Adrenal gland (tissue), 12 donors: ENCODE measurements around the gene PLSCR2. TPM values are rescaled to one million over a fixed set of nuclear protein-coding genes. Genes with fewer than 3 reads are reported as not detected.

ENCODE experiments used
- DNase-seq, 7 donors: peaks; one replicate each; pipeline ENCODE4 v3.0.0-alpha.2; 2019 to 2020
- H3K27ac ChIP-seq, 5 donors: fragments of 200-600 bp; sonication (generic) in 4 of 5; 1 replicate in 3 of 5; 2 replicates in 2 of 5; pipeline versions ENCODE4 v1.5.1 to v1.8.0; 2016 to 2020; ENCODE audit warnings: mild to moderate bottlenecking in 1 of 5
- H3K27me3 ChIP-seq: fragments of 200-600 bp; 2 replicates; pipeline ENCODE4 v1.8.0; 2021
- H3K36me3 ChIP-seq, 2 donors: fragments of 200-600 bp; replicated peaks in 1 of 2; 1 replicate in 1 of 2; 2 replicates in 1 of 2; pipeline versions ENCODE4 v1.5.1 to v1.8.0; 2018 to 2022
- H3K4me1 ChIP-seq, 2 donors: fragments of 200-600 bp; replicated peaks in 1 of 2; 1 replicate in 1 of 2; 2 replicates in 1 of 2; pipeline versions ENCODE4 v1.5.1 to v1.8.0; 2018 to 2021
- H3K4me3 ChIP-seq, 4 donors: fragments of 200-600 bp; sonication (generic) in 3 of 4; one replicate each; pipeline ENCODE4 v1.5.1; 2016 to 2018
- H3K9me3 ChIP-seq, 3 donors: fragments of 200-600 bp; sonication (generic) in 1 of 3; replicated peaks in 1 of 3; 1 replicate in 2 of 3; 2 replicates in 1 of 3; pipeline versions ENCODE4 v1.5.1 to v1.8.0; 2016 to 2021
- POLR2A ChIP-seq, 2 donors: fragments of 450-650 bp; IDR thresholded peaks; one replicate each; pipeline ENCODE4 v1.6.1; 2017; ENCODE audit warnings: antibody characterized with exemption in 2 of 2, mild to moderate bottlenecking in 2 of 2, moderate library complexity in 1 of 2
- WGBS, 4 donors: extraction: QIAGEN DNeasy Blood & Tissue Kit in 2 of 4; methylation state at CpG; one replicate each; pipeline versions ENCODE4 v1.1.5 to v1.1.7; 2013 to 2017; 5-methylcytosine and 5-hydroxymethylcytosine counted together
- intact Hi-C, 2 donors: fragments of 100-400 bp; cut with DNase I; formaldehyde crosslinking; loops; one replicate each; pipeline versions ENCODE4 v1.14.1 to v1.15.0; 2022 to 2023
- polyA plus RNA-seq, 3 donors: library from polyadenylated mRNA; stranded (reverse); fragments of 200-250 nt in 2 of 3; fragments of 350-450 nt in 1 of 3; fragmentation: Illumina TruSeq in 1 of 3; extraction: RNeasy Lipid Tissue Mini Kit (QIAGEN cat#74804) in 1 of 3; gene quantifications; one replicate each; pipeline ENCODE4 v1.2.3, GENCODE V29; 2013 to 2014
- total RNA-seq, 9 donors: library from RNA; depleted of rRNA in 4 of 9; stranded (reverse); fragments of >200 nt in 4 of 9; fragments of 120-200 nt in 1 of 9; fragmentation: NEBNext Ultra II Directional in 1 of 9; extraction: Animal tissue kit (Norgen Biotek cat#: 25700) in 1 of 9; gene quantifications; one replicate each; pipeline versions ENCODE4 v1.1.0 to v1.2.4, GENCODE V29; 2013 to 2023
- TF ChIP-seq, protein P1 (sequence below), 6 experiments: fragments of 450-650 bp in 4 of 6; fragments of 200-600 bp in 2 of 6; sonication (generic) in 1 of 6; IDR thresholded peaks; 1 replicate in 5 of 6; 2 replicates in 1 of 6; pipeline versions ENCODE4 v1.5.1 to v1.8.0; 2016 to 2021; ENCODE audit warnings: antibody characterized with exemption in 6 of 6, mild to moderate bottlenecking in 2 of 6, moderate library complexity in 1 of 6
- donor health status: healthy with polysubstance abuse.
- donor health status: Bipolar disorder and iron deficiency.
- donor health status: DM: yes; HTN: yes; CAD: no.
- donor health status: DM: no; HTN: no; CAD: no.
- donor health status: DM: no; HTN: no; CAD: no.
- donor health status: DM: yes; HTN: yes; CAD: no.

PLSCR2 gene
- total and polyA plus RNA-seq, 12 donors, result 0.11 to 0.41 TPM; not detected in 10

DNA sequence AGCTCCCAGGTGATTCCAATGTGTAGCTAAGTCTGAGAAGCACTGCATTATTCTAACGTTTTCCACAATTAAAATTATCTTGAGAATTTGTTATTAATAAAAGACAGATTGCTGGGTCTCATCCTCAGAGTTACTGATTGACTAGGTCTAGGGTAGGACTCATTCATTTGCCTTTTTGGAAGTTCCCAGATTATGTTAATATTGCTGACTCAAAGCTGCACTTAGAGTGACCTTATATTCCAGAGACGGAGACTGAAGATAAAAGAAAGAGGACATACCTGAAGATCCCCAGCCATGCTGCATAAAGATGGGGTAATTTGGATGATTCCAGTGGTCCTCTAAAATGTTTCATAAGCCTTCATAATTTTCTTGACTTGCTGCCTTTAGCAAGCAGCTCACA is 81.8 kb downstream of the PLSCR2 start:
- TF ChIP-seq, protein P1, sequence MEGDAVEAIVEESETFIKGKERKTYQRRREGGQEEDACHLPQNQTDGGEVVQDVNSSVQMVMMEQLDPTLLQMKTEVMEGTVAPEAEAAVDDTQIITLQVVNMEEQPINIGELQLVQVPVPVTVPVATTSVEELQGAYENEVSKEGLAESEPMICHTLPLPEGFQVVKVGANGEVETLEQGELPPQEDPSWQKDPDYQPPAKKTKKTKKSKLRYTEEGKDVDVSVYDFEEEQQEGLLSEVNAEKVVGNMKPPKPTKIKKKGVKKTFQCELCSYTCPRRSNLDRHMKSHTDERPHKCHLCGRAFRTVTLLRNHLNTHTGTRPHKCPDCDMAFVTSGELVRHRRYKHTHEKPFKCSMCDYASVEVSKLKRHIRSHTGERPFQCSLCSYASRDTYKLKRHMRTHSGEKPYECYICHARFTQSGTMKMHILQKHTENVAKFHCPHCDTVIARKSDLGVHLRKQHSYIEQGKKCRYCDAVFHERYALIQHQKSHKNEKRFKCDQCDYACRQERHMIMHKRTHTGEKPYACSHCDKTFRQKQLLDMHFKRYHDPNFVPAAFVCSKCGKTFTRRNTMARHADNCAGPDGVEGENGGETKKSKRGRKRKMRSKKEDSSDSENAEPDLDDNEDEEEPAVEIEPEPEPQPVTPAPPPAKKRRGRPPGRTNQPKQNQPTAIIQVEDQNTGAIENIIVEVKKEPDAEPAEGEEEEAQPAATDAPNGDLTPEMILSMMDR (IDR thresholded peaks at IDR 0.05), result no peak
- no peak for TF ChIP-seq POLR2A (IDR thresholded peaks at IDR 0.05)
- intact Hi-C loops, result no loop called here
- 51 to 60% (median 53%) methylated on average over 2 of the region's 2 CpGs for WGBS, 4 donors
- no peaks in the 10 kb centered on the region for H3K4me1 ChIP-seq
- H3K9me3 ChIP-seq, result no peaks in the 10 kb centered on the region
- no peak overlapping the region for H3K4me3 ChIP-seq
- H3K36me3 ChIP-seq, result no peaks in the 10 kb centered on the region
- no peak for DNase-seq
- no peak overlapping the region for H3K27ac ChIP-seq
- no peaks in the 10 kb centered on the region for H3K27me3 ChIP-seq

DNA sequence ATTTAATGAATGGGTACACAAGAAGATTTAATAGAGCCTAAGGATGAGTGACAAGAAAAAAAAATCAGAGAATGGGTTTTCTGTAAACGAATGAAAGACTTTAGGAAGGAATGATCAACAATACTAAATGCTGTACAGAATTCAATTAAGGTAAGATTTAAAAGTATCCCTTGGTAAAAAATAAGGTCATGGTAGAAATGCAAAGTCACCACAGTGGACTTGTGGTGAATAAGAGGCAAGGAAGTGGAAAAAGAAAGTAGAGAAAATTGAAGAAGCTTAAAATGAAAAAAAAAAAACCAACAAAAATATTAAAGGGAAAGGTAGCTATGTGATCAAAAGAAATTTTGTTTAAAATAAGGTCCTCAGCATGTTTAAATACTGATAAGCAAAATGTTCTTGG is 82.4 kb downstream of the PLSCR2 start:
- 57 to 79% (median 66%) methylated on average over 1 of the region's 1 CpG for WGBS, 4 donors
- H3K4me1 ChIP-seq, result no peaks in the 10 kb centered on the region
- no peak overlapping the region for H3K4me3 ChIP-seq
- H3K27ac ChIP-seq, result no peak overlapping the region
- TF ChIP-seq POLR2A (IDR thresholded peaks at IDR 0.05), result no peak
- TF ChIP-seq, protein P1 (IDR thresholded peaks at IDR 0.05), result no peak
- no peaks in the 10 kb centered on the region for H3K27me3 ChIP-seq
- no peaks in the 10 kb centered on the region for H3K36me3 ChIP-seq
- no peak for DNase-seq
- H3K9me3 ChIP-seq, result no peaks in the 10 kb centered on the region
- intact Hi-C loops, result no loop called here

DNA sequence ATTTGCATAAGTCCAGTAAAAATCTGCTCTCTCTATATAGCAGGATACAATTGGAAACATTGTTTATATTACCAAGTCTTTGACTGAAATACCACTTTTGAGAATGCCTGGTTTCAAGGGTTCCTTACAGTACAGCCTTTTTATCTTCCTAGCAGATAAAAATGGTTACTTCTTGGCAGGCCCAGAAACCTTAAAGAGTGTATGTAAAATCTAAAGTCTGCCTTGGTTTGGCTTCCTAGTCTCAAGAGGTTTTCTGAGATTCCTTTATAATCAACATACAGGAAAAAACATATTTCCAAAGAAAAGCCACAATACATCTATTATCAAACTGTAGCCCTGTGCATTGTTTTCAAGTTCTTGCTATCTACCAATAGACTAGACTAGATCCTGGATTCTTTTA is 84.6 kb downstream of the PLSCR2 start:
- TF ChIP-seq, protein P1 (IDR thresholded peaks at IDR 0.05), result no peak
- no peak for TF ChIP-seq POLR2A (IDR thresholded peaks at IDR 0.05)
- H3K4me1 ChIP-seq, result no peaks in the 10 kb centered on the region
- no peaks in the 10 kb centered on the region for H3K36me3 ChIP-seq
- intact Hi-C loops, result no loop called here
- H3K4me3 ChIP-seq, result no peak overlapping the region
- no peaks in the 10 kb centered on the region for H3K27me3 ChIP-seq
- H3K27ac ChIP-seq, result no peak overlapping the region
- no peak for DNase-seq
- H3K9me3 ChIP-seq, result no peaks in the 10 kb centered on the region

Other genes with a start within 250 kb of the PLSCR2 start
- gene PLSCR4, start 218.5 kb downstream of the PLSCR2 start, total RNA-seq, result 100 to 1,000 TPM in 3 of 9 donors, 10 to 100 TPM in 6; 17.2 to 155 (median 72.2) TPM
- 10 to 100 TPM; 21.8 to 51.1 (median 25.9) TPM for gene PLSCR4, start 218.5 kb downstream of the PLSCR2 start, polyA plus RNA-seq
- gene PLSCR1, start 75.0 kb upstream of the PLSCR2 start, total RNA-seq, result 10 to 100 TPM; 32.7 to 98.7 (median 52.1) TPM
- gene PLSCR1, start 75.0 kb upstream of the PLSCR2 start, polyA plus RNA-seq, result 10 to 100 TPM; 19.3 to 53.5 (median 29.6) TPM
- not detected for gene PLSCR5, start 135.8 kb upstream of the PLSCR2 start, total RNA-seq
- not detected for gene PLSCR5, start 135.8 kb upstream of the PLSCR2 start, polyA plus RNA-seq